Measurements from ENCODE around the gene QRFP. TPM values are rescaled to one million over a fixed set of nuclear protein-coding genes. Genes with fewer than 3 reads are reported as not detected.

QRFP gene
- total RNA-seq, 4 donors from 2014 or later = not detected

- no peak overlapping the region for H3K4me3 ChIP-seq (ENCODE audit: low read depth, poor library complexity, severe bottlenecking)
- DNase-seq (ENCODE audit: low spot score in 2 of 2) = no peak
- no peak for TF ChIP-seq POLR2A (IDR thresholded peaks at IDR 0.05)
- no peak for TF ChIP-seq CTCF (IDR thresholded peaks at IDR 0.05)
- 73 to 86% methylated on average over 9 of the region's 9 CpGs for WGBS, 2 donors
- intact Hi-C loops (cut with DNase I; ENCODE audit: low total_unique reads) = loop anchor here (10.0 kb wide), 1 partner anchor 103 kb away; no protein-coding TSS in a partner anchor
Measured at GRCh38 chr9:130867556-130867955, 29.1 kb downstream of the QRFP start.

GRCh38 chr9:130866474-130866965, 30.1 kb downstream of the QRFP start:
- TF ChIP-seq CTCF (IDR thresholded peaks at IDR 0.05) (peak in 1 of 3 donors; percentile 29), POLR2A (IDR thresholded peaks at IDR 0.05) (no peak)
- 49 to 51% methylated on average over 4 of the region's 4 CpGs for WGBS, 2 donors
- intact Hi-C loops (cut with DNase I; ENCODE audit: low total_unique reads) = loop anchor here (10.0 kb wide), 1 partner anchor 102 kb away; no protein-coding TSS in a partner anchor
- no peak overlapping the region for H3K4me3 ChIP-seq (ENCODE audit: low read depth, poor library complexity, severe bottlenecking)
- peak in 1 of 2 donors; percentile 45 for DNase-seq (ENCODE audit: low spot score in 2 of 2)

- no peak for DNase-seq (ENCODE audit: low spot score in 2 of 2)
- WGBS, 2 donors = 97% methylated on average over 3 of the region's 3 CpGs
- no peak for TF ChIP-seq CTCF (IDR thresholded peaks at IDR 0.05)
- no peak for TF ChIP-seq POLR2A (IDR thresholded peaks at IDR 0.05)
- no peak overlapping the region for H3K4me3 ChIP-seq (ENCODE audit: low read depth, poor library complexity, severe bottlenecking)
- intact Hi-C loops (cut with DNase I; ENCODE audit: low total_unique reads) = loop anchor here (10.0 kb wide), 1 partner anchor 101 kb away; no protein-coding TSS in a partner anchor
Measured at GRCh38 chr9:130865921-130866320, 30.7 kb downstream of the QRFP start.

GRCh38 chr9:130864541-130864940, 32.1 kb downstream of the QRFP start:
- DNase-seq (ENCODE audit: low spot score in 2 of 2) = no peak
- 86 to 93% methylated on average over 6 of the region's 6 CpGs for WGBS, 2 donors
- no peak overlapping the region for H3K4me3 ChIP-seq (ENCODE audit: low read depth, poor library complexity, severe bottlenecking)
- TF ChIP-seq POLR2A (IDR thresholded peaks at IDR 0.05) = no peak
- no peak for TF ChIP-seq CTCF (IDR thresholded peaks at IDR 0.05)
- intact Hi-C loops (cut with DNase I; ENCODE audit: low total_unique reads) = loop anchor here (5.0 to 10.0 kb wide), 2 partner anchors 100 to 157 kb away; no protein-coding TSS in a partner anchor

GRCh38 chr9:130862747-130863146, 33.9 kb downstream of the QRFP start:
- intact Hi-C loops (cut with DNase I; ENCODE audit: low total_unique reads) = loop anchor here (5.0 to 10.0 kb wide), 2 partner anchors 98 to 155 kb away; no protein-coding TSS in a partner anchor

More at GRCh38 chr9:130862747-130863146, 33.9 kb downstream of the QRFP start:
- DNase-seq (ENCODE audit: low spot score in 2 of 2) = no peak
- no peak for TF ChIP-seq POLR2A (IDR thresholded peaks at IDR 0.05)
- no peak for TF ChIP-seq CTCF (IDR thresholded peaks at IDR 0.05)
- H3K4me3 ChIP-seq (ENCODE audit: low read depth, poor library complexity, severe bottlenecking) = no peak overlapping the region
- 81 to 86% methylated on average over 23 of the region's 23 CpGs for WGBS, 2 donors
